HepG2 (cell line): ENCODE measurements around the gene GASK1A. TPM values are rescaled to one million over a fixed set of nuclear protein-coding genes. Genes with fewer than 3 reads are reported as not detected.

Experiments used
- ATAC-seq: fragments of 200-7000 bp; cut with Tn5 transposase; 3 replicates; pipeline ENCODE4 v1.9.1; 2020; ENCODE audit warnings: mild to moderate bottlenecking, moderate library complexity
- BruUV-seq: library from RNA; stranded (reverse); fragments of 400-500 nt; replicated peaks from 2 replicates; lab custom pipeline; 2021; lab: Mats Ljungman, UMichigan
- CTCF ChIA-PET: fragments of 300-600 bp; formaldehyde crosslinking; extraction: SDS; loops from one replicate; lab custom pipeline; 2021; ENCODE audit warnings: low total read pairs, inconsistent platforms, low intra/inter-chr PET ratio; lab: Yijun Ruan, JAX
- POLR2A ChIA-PET: fragments of 350-600 bp; sonication (Branson Sonifier 250); formaldehyde crosslinking; loops from one replicate; lab custom pipeline; 2020; ENCODE audit warnings: antibody characterized with exemption, inconsistent platforms; lab: Yijun Ruan, JAX
- DNase-seq: peaks from one replicate; pipeline ENCODE4 v3.0.0-alpha.2; 2015; ENCODE audit warnings: low spot score
- FAIRE-seq: peaks from 3 replicates; lab custom pipeline; 2011; peaks lifted over from hg19 to GRCh38; lab: Jason Lieb, UNC
- H2AFZ ChIP-seq: one replicate; pipeline ENCODE4 v1.6.1; 2011; ENCODE audit warnings: low read length, inconsistent platforms
- H3K27ac ChIP-seq: fragments of 300-600 bp; 3 replicates; pipeline ENCODE4 v1.8.0; 2011; ENCODE audit warnings: mixed run types, mild to moderate bottlenecking, mixed read lengths, low read length, inconsistent platforms; ENCODE audit not compliant: insufficient read depth; ENCODE audit errors: extremely low read length
- H3K27me3 ChIP-seq, 2 experiments: fragments of 200-600 bp in 1 of 2; 2 replicates in 1 of 2; 3 replicates in 1 of 2; pipeline versions ENCODE4 v1.6.0 to v1.8.0; 2011; ENCODE audit warnings: low read length in 2 of 2, mild to moderate bottlenecking in 2 of 2, moderate library complexity in 2 of 2, inconsistent platforms in 1 of 2; ENCODE audit not compliant: insufficient read depth in 2 of 2, control insufficient read depth in 1 of 2
- H3K36me3 ChIP-seq, 2 experiments: fragments of 200-600 bp in 1 of 2; replicated peaks in 1 of 2; 2 replicates in 1 of 2; 3 replicates in 1 of 2; pipeline versions ENCODE4 v1.5.1 to v1.8.0; 2011; ENCODE audit warnings: low read length in 2 of 2, inconsistent platforms in 1 of 2; ENCODE audit not compliant: insufficient read depth in 2 of 2, control insufficient read depth in 1 of 2
- H3K4me1 ChIP-seq: 2 replicates; pipeline ENCODE4 v1.5.1; 2012; ENCODE audit warnings: low read length, inconsistent platforms; ENCODE audit not compliant: insufficient read depth
- H3K4me2 ChIP-seq: 2 replicates; pipeline ENCODE4 v1.6.0; 2011; ENCODE audit warnings: low read depth, low read length, inconsistent platforms
- H3K4me3 ChIP-seq, 3 experiments: fragments of 200-600 bp in 1 of 3; sonication (generic), shearing (Covaris generic) in 1 of 3; replicated peaks in 1 of 3; 2 replicates each; pipeline ENCODE4 v1.5.1; 2011 to 2016; ENCODE audit warnings: low read length in 3 of 3, inconsistent platforms in 2 of 3, low read depth in 2 of 3, mild to moderate bottlenecking in 2 of 3, control low read depth in 1 of 3, mixed read lengths in 1 of 3; ENCODE audit not compliant: insufficient read depth in 1 of 3
- H3K79me2 ChIP-seq: one replicate; pipeline ENCODE4 v1.6.1; 2011; ENCODE audit warnings: low read length, inconsistent platforms; ENCODE audit not compliant: insufficient read depth
- H3K9ac ChIP-seq: 2 replicates; pipeline ENCODE4 v1.6.0; 2011; ENCODE audit warnings: mild to moderate bottlenecking, low read depth, low read length, inconsistent platforms; ENCODE audit not compliant: insufficient read depth
- H3K9me3 ChIP-seq: 2 replicates; pipeline ENCODE4 v1.5.1; 2012; ENCODE audit warnings: mild to moderate bottlenecking, low read length
- H4K20me1 ChIP-seq: 2 replicates; pipeline ENCODE4 v1.6.0; 2011; ENCODE audit warnings: inconsistent platforms, mild to moderate bottlenecking, low read length, moderate library complexity; ENCODE audit not compliant: insufficient read depth
- AFF4 ChIP-seq: sonication (generic); formaldehyde crosslinking; IDR thresholded peaks from 2 replicates; pipeline ENCODE4 v1.4.0; 2020; ENCODE audit warnings: missing genetic modification reagents
- GMEB1 ChIP-seq: sonication (generic); formaldehyde crosslinking; IDR thresholded peaks from 2 replicates; pipeline ENCODE4 v1.5.1; 2020; ENCODE audit warnings: missing genetic modification reagents, mild to moderate bottlenecking, borderline replicate concordance
- GPN1 ChIP-seq: sonication (generic); formaldehyde crosslinking; IDR thresholded peaks from 2 replicates; pipeline ENCODE4 v1.5.1; 2020; ENCODE audit warnings: missing genetic modification reagents, borderline replicate concordance
- MEF2D ChIP-seq: sonication (generic); formaldehyde crosslinking; IDR thresholded peaks from 2 replicates; pipeline ENCODE4 v1.5.1; 2020; ENCODE audit warnings: mild to moderate bottlenecking, missing genetic modification reagents
- NAIF1 ChIP-seq: sonication (generic); formaldehyde crosslinking; IDR thresholded peaks from 2 replicates; pipeline ENCODE4 v1.5.0; 2020; ENCODE audit warnings: mild to moderate bottlenecking, missing genetic modification reagents, borderline replicate concordance
- PAX8 ChIP-seq: sonication (generic); formaldehyde crosslinking; IDR thresholded peaks from 2 replicates; pipeline ENCODE4 v1.8.0; 2022; ENCODE audit warnings: mild to moderate bottlenecking, missing genetic modification reagents, borderline replicate concordance
- PCBP2 ChIP-seq: fragments of 200-400 bp; formaldehyde crosslinking; optimal IDR thresholded peaks from 2 replicates; pipeline ENCODE3; 2018; ENCODE audit warnings: low read length, low read depth; ENCODE audit not compliant: poor library complexity, severe bottlenecking
- PRDM10 ChIP-seq: sonication (generic); formaldehyde crosslinking; IDR thresholded peaks from 2 replicates; pipeline ENCODE4 v1.4.0; 2020; ENCODE audit warnings: low read depth, missing genetic modification reagents
- RFX3 ChIP-seq: IDR thresholded peaks from 2 replicates; pipeline ENCODE4 v1.6.1; 2016; ENCODE audit warnings: missing biosample characterization, missing genetic modification reagents
- RFXANK ChIP-seq: IDR thresholded peaks from 2 replicates; pipeline ENCODE4 v1.6.1; 2016
- SNRNP70 ChIP-seq: fragments of 200-400 bp; formaldehyde crosslinking; IDR thresholded peaks from 2 replicates; pipeline ENCODE4 v1.6.1; 2017; ENCODE audit warnings: mild to moderate bottlenecking, low read depth, low read length, moderate library complexity
- ZNF3 ChIP-seq: IDR thresholded peaks from 2 replicates; pipeline ENCODE4 v1.7.0; 2017; ENCODE audit warnings: inconsistent platforms
- ZNF33B ChIP-seq: sonication (generic); formaldehyde crosslinking; IDR thresholded peaks from 2 replicates; pipeline ENCODE4 v1.5.1; 2020; ENCODE audit warnings: mild to moderate bottlenecking, missing genetic modification reagents
- ZNF790 ChIP-seq: sonication (generic); formaldehyde crosslinking; IDR thresholded peaks from 2 replicates; pipeline ENCODE4 v1.8.0; 2022; ENCODE audit warnings: missing genetic modification reagents, mild to moderate bottlenecking, borderline replicate concordance
- WGBS: methylation state at CpG from one replicate; pipeline ENCODE4 v1.1.6; 2017; ENCODE audit warnings: low lambda C conversion rate; 5-methylcytosine and 5-hydroxymethylcytosine counted together
- in situ Hi-C: cut with HindIII; loops from 2 replicates; pipeline ENCODE4 v1.10.0; 2017; ENCODE audit warnings: low pct_unique_long_range_greater_than_20kb; ENCODE audit not compliant: extremely low pct_ligation_motif_present
- intact Hi-C: fragments of 100-400 bp; cut with micrococcal nuclease; formaldehyde crosslinking; loops from one replicate; pipeline ENCODE4 v1.10.0; 2022; ENCODE audit not compliant: unreplicated experiment
- polyA plus RNA-seq, 8 experiments: library from polyadenylated mRNA; depleted of rRNA in 3 of 8; stranded (reverse) in 7 of 8; unstranded in 1 of 8; fragments of >200 nt; fragmentation: Illumina TruSeq in 4 of 8; extraction: Trizol in 4 of 8; gene quantifications; 2 replicates each; pipeline versions ENCODE4 v1.2.1 to v1.2.3, GENCODE V29; 2011 to 2016; ENCODE audit warnings: low read depth in 4 of 8, missing spikeins in 1 of 8, mixed read lengths in 1 of 8; ENCODE audit not compliant: insufficient read depth in 1 of 8
- total RNA-seq, 5 experiments: library from RNA; depleted of rRNA; stranded (reverse); fragments of >200 nt; fragmentation: Illumina TruSeq; extraction: Trizol; gene quantifications; 2 replicates each; pipeline ENCODE4 v1.2.3, GENCODE V29; 2016; ENCODE audit warnings: low read depth in 1 of 5

The GASK1A gene
- total and polyA plus RNA-seq, 2 of the 13 experiments (the other 11 are each of a cell fraction or from before 2014, with no cell fraction given) = not detected

GRCh38 chr3:43030162-43030935 lies 51.2 kb downstream of the GASK1A start:
- H3K4me1 ChIP-seq = peaks cover 5% of the 10 kb centered on the region
- ChIA-PET CTCF (no interaction called here), POLR2A (no interaction called here)
- H3K79me2 ChIP-seq = no peaks in the 10 kb centered on the region
- H3K9ac ChIP-seq = no peak overlapping the region
- FAIRE-seq (no peak), ATAC-seq (no peak), DNase-seq (no peak)
- no peak overlapping the region for H3K4me2 ChIP-seq
- WGBS = 52% methylated on average over 14 of the region's 15 CpGs
- in situ Hi-C loops (no loop called here), intact Hi-C loops (no loop called here)
- H2AFZ ChIP-seq = no peak overlapping the region
- H3K27me3 ChIP-seq = peaks cover 2 to 3% of the 10 kb centered on the region in 2 experiments; a peak in 3 of 5 replicates
- H3K9me3 ChIP-seq = no peaks in the 10 kb centered on the region
- no peak overlapping the region for H3K27ac ChIP-seq
- BruUV-seq = no TSS peak
- no peaks in the 10 kb centered on the region for H4K20me1 ChIP-seq
- no peaks in the 10 kb centered on the region for H3K36me3 ChIP-seq
- no peak overlapping the region for H3K4me3 ChIP-seq
- no peak for TF ChIP-seq PRDM10 (CRISPR knock-in tag)
- TF ChIP-seq ZNF3 = no peak
- TF ChIP-seq RFXANK = no peak
- TF ChIP-seq NAIF1 (CRISPR knock-in tag) = no peak
- no peak for TF ChIP-seq SNRNP70
- TF ChIP-seq MEF2D (CRISPR knock-in tag) = no peak
- TF ChIP-seq AFF4 = no peak
- no peak for TF ChIP-seq ZNF33B (CRISPR knock-in tag)
- no peak for TF ChIP-seq ZNF790
- no peak for TF ChIP-seq GPN1 (CRISPR knock-in tag)
- no peak for TF ChIP-seq RFX3 (CRISPR knock-in tag)
- no peak for TF ChIP-seq PCBP2
- TF ChIP-seq GMEB1 = no peak
- no peak for TF ChIP-seq PAX8
